Upper lobe of right lung (tissue), 1 donor: ENCODE measurements around the gene IGFALS. TPM values are rescaled to one million over a fixed set of nuclear protein-coding genes. Genes with fewer than 3 reads are reported as not detected.

Experiments used
- ATAC-seq: fragments of 200-7000 bp; cut with Tn5 transposase; one replicate; pipeline ENCODE4 v1.9.1; 2020; ENCODE audit warnings: mild to moderate bottlenecking, moderate library complexity
- DNase-seq: peaks from one replicate; pipeline ENCODE4 v3.0.0-alpha.2; 2020
- H3K27ac ChIP-seq: fragments of 200-600 bp; one replicate; pipeline ENCODE4 v1.8.0; 2022
- H3K27me3 ChIP-seq: fragments of 200-600 bp; one replicate; pipeline ENCODE4 v1.8.0; 2022; ENCODE audit warnings: mild to moderate bottlenecking
- H3K36me3 ChIP-seq: fragments of 200-600 bp; one replicate; pipeline ENCODE4 v1.8.0; 2022
- H3K4me1 ChIP-seq: fragments of 200-600 bp; one replicate; pipeline ENCODE4 v1.8.0; 2022
- H3K4me3 ChIP-seq: fragments of 200-600 bp; one replicate; pipeline ENCODE4 v1.8.0; 2022; ENCODE audit warnings: mild to moderate bottlenecking
- H3K9me3 ChIP-seq: fragments of 200-600 bp; one replicate; pipeline ENCODE4 v1.8.0; 2022
- CTCF ChIP-seq: fragments of 200-600 bp; IDR thresholded peaks from one replicate; pipeline ENCODE4 v1.8.0; 2022; ENCODE audit warnings: antibody characterized with exemption
- intact Hi-C: fragments of 100-400 bp; cut with DNase I; formaldehyde crosslinking; loops from one replicate; pipeline ENCODE4 v1.11.0; 2022
- total RNA-seq: library from RNA; stranded (reverse); fragmentation: NEBNext Ultra II Directional; extraction: Animal tissue kit (Norgen Biotek cat#: 25700); gene quantifications from one replicate; pipeline ENCODE4 v1.2.1, GENCODE V29; 2021
- donor health status: DM: no; HTN: yes; CAD: no; lungs with severe emphysema.

The IGFALS gene
- total RNA-seq, 1 donor from 2014 or later: 2.5 TPM

GRCh38 chr16:1787056-1787321 is 6.5 kb downstream of the IGFALS start:
- H3K27me3 ChIP-seq: no peaks in the 10 kb centered on the region
- no peak overlapping the region for H3K4me3 ChIP-seq
- H3K9me3 ChIP-seq: no peaks in the 10 kb centered on the region
- H3K4me1 ChIP-seq: peaks cover 8% of the 10 kb centered on the region
- TF ChIP-seq CTCF: no peak
- ATAC-seq (no peak), DNase-seq (no peak)
- H3K27ac ChIP-seq: no peak overlapping the region
- intact Hi-C loops: no loop called here
- peaks cover 29% of the 10 kb centered on the region for H3K36me3 ChIP-seq

GRCh38 chr16:1786242-1787055 is 7.1 kb downstream of the IGFALS start:
- H3K27ac ChIP-seq: no peak overlapping the region
- ATAC-seq (no peak), DNase-seq (peak; percentile 63)
- H3K4me3 ChIP-seq: no peak overlapping the region
- H3K27me3 ChIP-seq: no peaks in the 10 kb centered on the region
- no peaks in the 10 kb centered on the region for H3K9me3 ChIP-seq
- H3K36me3 ChIP-seq: peaks cover 29% of the 10 kb centered on the region
- peaks cover 10% of the 10 kb centered on the region for H3K4me1 ChIP-seq
- no peak for TF ChIP-seq CTCF
- intact Hi-C loops: no loop called here

- peak; percentile 54 for DNase-seq
- Histone ChIP-seq H3K27me3 (no peaks in the 10 kb centered on the region), H3K4me3 (no peak overlapping the region), H3K9me3 (no peaks in the 10 kb centered on the region), H3K36me3 (peaks cover 29% of the 10 kb centered on the region), H3K27ac (no peak overlapping the region), H3K4me1 (peaks cover 16% of the 10 kb centered on the region)
- no peak for TF ChIP-seq CTCF
- intact Hi-C loops: no loop called here
- no peak for ATAC-seq
Measured at GRCh38 chr16:1785846-1786170, 7.7 kb downstream of the IGFALS start.

GRCh38 chr16:1784977-1785845 is 8.3 kb downstream of the IGFALS start:
- ATAC-seq: no peak
- no peak for DNase-seq
- Histone ChIP-seq H3K4me3 (no peak overlapping the region), H3K4me1 (peaks cover 17% of the 10 kb centered on the region), H3K36me3 (peaks cover 31% of the 10 kb centered on the region), H3K9me3 (no peaks in the 10 kb centered on the region), H3K27me3 (no peaks in the 10 kb centered on the region), H3K27ac (no peak overlapping the region)
- TF ChIP-seq CTCF: no peak
- intact Hi-C loops: no loop called here

- Histone ChIP-seq H3K27ac (peak within 1 kb of the TSS; percentile 85), H3K4me3 (peak within 1 kb of the TSS; percentile 85), H3K36me3 (peaks cover 29% of the 10 kb centered on the region), H3K9me3 (no peaks in the 10 kb centered on the region), H3K4me1 (peaks cover 17% of the 10 kb centered on the region), H3K27me3 (no peaks in the 10 kb centered on the region)
- intact Hi-C loops: no loop called here
- no peak for TF ChIP-seq CTCF
- ATAC-seq: peak; percentile 94
- peak; percentile 100 for DNase-seq
Measured at GRCh38 chr16:1782408-1783264, 10.9 kb downstream of the IGFALS start, which contains the start of the genes NUBP2 and SPSB3. Gene NUBP2 (plus strand): TSS chr16:1782960. CDS start chr16:1783021, 61 bp downstream. Gene SPSB3 (minus strand): TSS chr16:1782571. CDS start chr16:1781483, 1,088 bp downstream.
